GM18951 (cell line): ENCODE results near the gene FAM184A.

Experiments used
- POLR2A ChIP-seq: IDR thresholded peaks from 4 replicates; pipeline ENCODE4 v1.6.1; 2011; ENCODE audit warnings: mild to moderate bottlenecking; ENCODE audit not compliant: insufficient read length, insufficient read depth; ENCODE audit errors: extremely low read depth
- in situ Hi-C: fragments of 300-500 bp; cut with MboI; formaldehyde crosslinking; loops from one replicate; pipeline ENCODE4 v1.12.0; 2022; ENCODE audit warnings: low sequenced_read_pairs, mixed read lengths, inconsistent platforms; ENCODE audit not compliant: unreplicated experiment

The FAM184A gene

DNA sequence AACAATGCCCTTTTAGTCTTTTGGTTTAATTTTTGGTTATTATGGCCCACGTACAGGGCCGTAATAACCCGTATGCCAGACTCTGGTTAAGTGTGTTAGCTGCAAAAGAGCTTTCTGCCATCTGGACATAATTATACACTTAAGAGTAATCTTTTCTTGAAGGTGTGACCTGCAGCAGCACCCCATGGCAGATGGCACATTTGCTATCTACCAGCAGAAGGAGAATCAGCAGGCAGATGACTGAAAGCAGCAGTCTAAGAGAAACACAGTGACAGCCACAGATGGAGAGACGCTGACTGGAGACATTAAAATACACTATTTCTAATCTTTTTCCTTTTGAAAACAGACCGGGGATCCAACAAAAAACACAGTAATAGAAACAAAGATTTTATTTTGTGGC lies 165.8 kb downstream of the FAM184A start:
- TF ChIP-seq POLR2A, result no peak
- in situ Hi-C loops, result no loop called here
